ENCODE measurements around the gene ATG9B.

- TF ChIP-seq TAF1 (IDR thresholded peaks at IDR 0.05; ENCODE audit: low read depth, low read length) (no peak), POLR2AphosphoS5 (IDR thresholded peaks at IDR 0.05; ENCODE audit: low read depth, low read length) (no peak), POLR2A (IDR thresholded peaks at IDR 0.05; ENCODE audit: low read depth, low read length) (no peak), SPI1 (IDR thresholded peaks at IDR 0.05; ENCODE audit: low read depth, low read length) (no peak), PAX5 (IDR thresholded peaks at IDR 0.05; ENCODE audit: insufficient read depth, low read length, severe bottlenecking) (no peak)
These were observed 46.0 kb downstream of the ATG9B start, which contains the start of gene KCNH2 for GRCh38 chr7:150978126-150978789.
